GM18526 (cell line): ENCODE data around the gene LILRB4.

ENCODE experiments used
- POLR2A ChIP-seq: IDR thresholded peaks from 3 replicates; pipeline ENCODE4 v1.6.1; 2011; ENCODE audit not compliant: insufficient read length; ENCODE audit errors: extremely low read depth

Gene LILRB4

GRCh38 chr19:54696766-54697165, 34.0 kb downstream of the LILRB4 start:
- no peak for TF ChIP-seq POLR2A

DNA sequence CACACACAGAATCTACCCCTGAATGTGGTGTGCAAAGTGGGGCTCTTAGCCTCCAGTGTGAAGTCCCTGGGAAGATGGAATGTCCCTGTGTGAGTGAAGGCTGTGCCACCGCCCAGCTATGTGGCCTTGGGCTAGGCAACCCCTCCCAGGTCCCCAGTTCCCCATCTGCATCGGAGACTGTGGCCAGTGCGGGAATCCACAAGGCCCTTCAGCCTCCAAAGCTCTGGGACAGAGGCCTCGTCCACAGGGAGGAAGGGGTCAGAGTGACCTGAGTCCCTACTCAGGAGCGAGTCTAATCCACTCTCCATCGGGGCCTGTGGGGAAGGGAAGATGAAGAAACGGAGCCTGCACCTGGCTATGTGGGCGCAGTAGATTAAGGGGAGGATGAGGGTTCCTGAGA, 42.1 kb downstream of the LILRB4 start:
- TF ChIP-seq POLR2A: no peak

- no peak for TF ChIP-seq POLR2A
Measured at GRCh38 chr19:54707962-54708361, 45.2 kb downstream of the LILRB4 start.

- TF ChIP-seq POLR2A: no peak
Measured at GRCh38 chr19:54708781-54709180, 46.0 kb downstream of the LILRB4 start.

GRCh38 chr19:54709212-54709948, 46.6 kb downstream of the LILRB4 start:
- TF ChIP-seq POLR2A: no peak
